HEK293 (cell line): ENCODE results near the gene IGFLR1.

ENCODE experiments used
- KLF7 ChIP-seq: fragments of 450-650 bp; formaldehyde crosslinking; IDR thresholded peaks from 2 replicates; pipeline ENCODE4 v1.5.1; 2016; ENCODE audit warnings: missing biosample characterization, missing genetic modification characterization, borderline replicate concordance
- OVOL3 ChIP-seq: fragments of 450-650 bp; formaldehyde crosslinking; IDR thresholded peaks from 2 replicates; pipeline ENCODE4 v1.5.1; 2016; ENCODE audit warnings: missing biosample characterization, missing genetic modification characterization
- SP7 ChIP-seq: fragments of 450-650 bp; formaldehyde crosslinking; IDR thresholded peaks from 2 replicates; pipeline ENCODE4 v1.5.1; 2016; ENCODE audit warnings: missing biosample characterization, missing genetic modification characterization
- TCF7L2 ChIP-seq: IDR thresholded peaks from 2 replicates; pipeline ENCODE4 v1.6.1; 2011; ENCODE audit warnings: low read depth, mild to moderate bottlenecking, inconsistent platforms, low read length, moderate library complexity, borderline replicate concordance
- ZBTB48 ChIP-seq: fragments of 450-650 bp; formaldehyde crosslinking; IDR thresholded peaks from 2 replicates; pipeline ENCODE4 v1.5.1; 2016; ENCODE audit warnings: missing biosample characterization, missing genetic modification characterization
- ZNF10 ChIP-seq: fragments of 450-650 bp; formaldehyde crosslinking; IDR thresholded peaks from 2 replicates; pipeline ENCODE4 v1.5.1; 2017; ENCODE audit warnings: missing biosample characterization, missing genetic modification characterization
- ZNF157 ChIP-seq: fragments of 450-650 bp; formaldehyde crosslinking; IDR thresholded peaks from 2 replicates; pipeline ENCODE4 v1.5.1; 2016; ENCODE audit warnings: missing biosample characterization, missing genetic modification characterization
- ZNF24 ChIP-seq: fragments of 450-650 bp; formaldehyde crosslinking; IDR thresholded peaks from 2 replicates; pipeline ENCODE4 v1.5.1; 2016; ENCODE audit warnings: missing biosample characterization, missing genetic modification characterization
- ZNF350 ChIP-seq: fragments of 450-650 bp; formaldehyde crosslinking; IDR thresholded peaks from 2 replicates; pipeline ENCODE4 v1.5.0; 2017; ENCODE audit warnings: missing biosample characterization, mild to moderate bottlenecking, missing genetic modification characterization
- ZNF514 ChIP-seq: fragments of 450-650 bp; formaldehyde crosslinking; IDR thresholded peaks from 2 replicates; pipeline ENCODE4 v1.5.1; 2016; ENCODE audit warnings: missing biosample characterization, missing genetic modification characterization
- ZNF623 ChIP-seq: fragments of 450-650 bp; formaldehyde crosslinking; IDR thresholded peaks from 2 replicates; pipeline ENCODE4 v1.5.1; 2016; ENCODE audit warnings: missing biosample characterization, missing genetic modification characterization
- ZNF660 ChIP-seq: fragments of 450-650 bp; IDR thresholded peaks from 2 replicates; pipeline ENCODE4 v1.5.1; 2018; ENCODE audit warnings: missing biosample characterization, mild to moderate bottlenecking, missing genetic modification characterization
- ZNF768 ChIP-seq: fragments of 450-650 bp; formaldehyde crosslinking; IDR thresholded peaks from 2 replicates; pipeline ENCODE4 v1.5.1; 2018; ENCODE audit warnings: missing biosample characterization, mild to moderate bottlenecking, missing genetic modification characterization
- TF ChIP-seq, protein P1 (sequence below): fragments of 450-650 bp; formaldehyde crosslinking; IDR thresholded peaks from 2 replicates; pipeline ENCODE4 v1.5.1; 2016; ENCODE audit warnings: missing biosample characterization, missing genetic modification characterization
- TF ChIP-seq, protein P2 (sequence below): fragments of 450-650 bp; formaldehyde crosslinking; IDR thresholded peaks from 2 replicates; pipeline ENCODE4 v1.5.1; 2016; ENCODE audit warnings: missing biosample characterization, missing genetic modification characterization
- TF ChIP-seq, protein P3 (sequence below): fragments of 450-650 bp; formaldehyde crosslinking; IDR thresholded peaks from 2 replicates; pipeline ENCODE4 v1.5.1; 2017; ENCODE audit warnings: missing biosample characterization, missing genetic modification characterization
- TF ChIP-seq, protein P4 (sequence below): fragments of 450-650 bp; formaldehyde crosslinking; optimal IDR thresholded peaks from 2 replicates; pipeline ENCODE3; 2016; ENCODE audit warnings: missing biosample characterization, mild to moderate bottlenecking, missing genetic modification characterization
- TF ChIP-seq, protein P5 (sequence below): fragments of 450-650 bp; formaldehyde crosslinking; IDR thresholded peaks from 2 replicates; pipeline ENCODE4 v1.5.1; 2017; ENCODE audit warnings: missing biosample characterization, missing genetic modification characterization
- TF ChIP-seq, protein P6 (sequence below): fragments of 450-650 bp; formaldehyde crosslinking; IDR thresholded peaks from 2 replicates; pipeline ENCODE4 v1.5.1; 2016; ENCODE audit warnings: missing biosample characterization, missing genetic modification characterization
- TF ChIP-seq, protein P7 (sequence below): fragments of 450-650 bp; formaldehyde crosslinking; IDR thresholded peaks from 2 replicates; pipeline ENCODE4; 2016; ENCODE audit warnings: missing biosample characterization, missing genetic modification characterization
- TF ChIP-seq, protein P8 (sequence below): fragments of 450-650 bp; formaldehyde crosslinking; IDR thresholded peaks from 2 replicates; pipeline ENCODE4 v1.5.1; 2017; ENCODE audit warnings: missing biosample characterization, missing genetic modification characterization
- TF ChIP-seq, protein P9 (sequence below): fragments of 450-650 bp; formaldehyde crosslinking; IDR thresholded peaks from 2 replicates; pipeline ENCODE4 v1.5.1; 2017; ENCODE audit warnings: missing biosample characterization, mild to moderate bottlenecking, missing genetic modification characterization, moderate library complexity

IGFLR1 gene

DNA sequence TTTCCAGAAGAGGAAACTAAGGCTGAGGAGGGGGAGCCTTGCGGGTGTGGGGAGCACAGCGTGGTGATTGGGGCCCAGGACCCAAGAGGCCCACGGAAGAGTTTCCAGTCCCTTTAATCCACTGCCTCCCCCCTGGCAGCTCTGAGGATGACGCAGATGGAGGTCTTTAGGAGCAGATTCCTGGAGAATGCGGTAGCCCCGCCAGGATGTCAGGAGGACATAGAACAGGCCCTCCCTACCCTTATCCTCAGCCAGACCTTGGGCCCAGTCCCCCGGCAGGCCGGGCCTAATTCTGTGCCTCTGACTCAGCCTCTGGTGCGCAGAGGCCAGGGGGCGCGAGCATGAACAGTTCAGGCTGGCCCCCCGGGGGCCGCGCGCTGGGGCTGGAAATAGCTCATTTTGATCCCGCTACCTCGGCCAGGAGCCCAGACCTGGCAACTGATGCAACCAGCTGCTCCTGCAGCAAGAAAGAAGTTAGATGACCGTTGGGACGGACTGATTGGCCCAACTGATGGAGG lies 15.0 kb upstream of the IGFLR1 start (continued):
- TF ChIP-seq, protein P1, sequence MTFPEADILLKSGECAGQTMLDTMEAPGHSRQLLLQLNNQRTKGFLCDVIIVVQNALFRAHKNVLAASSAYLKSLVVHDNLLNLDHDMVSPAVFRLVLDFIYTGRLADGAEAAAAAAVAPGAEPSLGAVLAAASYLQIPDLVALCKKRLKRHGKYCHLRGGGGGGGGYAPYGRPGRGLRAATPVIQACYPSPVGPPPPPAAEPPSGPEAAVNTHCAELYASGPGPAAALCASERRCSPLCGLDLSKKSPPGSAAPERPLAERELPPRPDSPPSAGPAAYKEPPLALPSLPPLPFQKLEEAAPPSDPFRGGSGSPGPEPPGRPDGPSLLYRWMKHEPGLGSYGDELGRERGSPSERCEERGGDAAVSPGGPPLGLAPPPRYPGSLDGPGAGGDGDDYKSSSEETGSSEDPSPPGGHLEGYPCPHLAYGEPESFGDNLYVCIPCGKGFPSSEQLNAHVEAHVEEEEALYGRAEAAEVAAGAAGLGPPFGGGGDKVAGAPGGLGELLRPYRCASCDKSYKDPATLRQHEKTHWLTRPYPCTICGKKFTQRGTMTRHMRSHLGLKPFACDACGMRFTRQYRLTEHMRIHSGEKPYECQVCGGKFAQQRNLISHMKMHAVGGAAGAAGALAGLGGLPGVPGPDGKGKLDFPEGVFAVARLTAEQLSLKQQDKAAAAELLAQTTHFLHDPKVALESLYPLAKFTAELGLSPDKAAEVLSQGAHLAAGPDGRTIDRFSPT (tag by site-specific recombination) = peak; percentile 40; the same call in 1 of the 2 replicates
- TF ChIP-seq, protein P2, sequence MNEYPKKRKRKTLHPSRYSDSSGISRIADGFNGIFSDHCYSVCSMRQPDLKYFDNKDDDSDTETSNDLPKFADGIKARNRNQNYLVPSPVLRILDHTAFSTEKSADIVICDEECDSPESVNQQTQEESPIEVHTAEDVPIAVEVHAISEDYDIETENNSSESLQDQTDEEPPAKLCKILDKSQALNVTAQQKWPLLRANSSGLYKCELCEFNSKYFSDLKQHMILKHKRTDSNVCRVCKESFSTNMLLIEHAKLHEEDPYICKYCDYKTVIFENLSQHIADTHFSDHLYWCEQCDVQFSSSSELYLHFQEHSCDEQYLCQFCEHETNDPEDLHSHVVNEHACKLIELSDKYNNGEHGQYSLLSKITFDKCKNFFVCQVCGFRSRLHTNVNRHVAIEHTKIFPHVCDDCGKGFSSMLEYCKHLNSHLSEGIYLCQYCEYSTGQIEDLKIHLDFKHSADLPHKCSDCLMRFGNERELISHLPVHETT = no peak
- TF ChIP-seq ZNF350 (tag by site-specific recombination) (no peak), ZNF514 (no peak), ZNF10 (tag by site-specific recombination) (peak; percentile 65; the same call in 1 of the 2 replicates), ZNF157 (tag by site-specific recombination) (no peak), SP7 (tag by site-specific recombination) (peak; percentile 72), ZNF24 (tag by site-specific recombination) (peak; percentile 56; the same call in 1 of the 2 replicates), ZBTB48 (tag by site-specific recombination) (peak; percentile 86), KLF7 (tag by site-specific recombination) (peak; percentile 48; the same call in 1 of the 2 replicates), ZNF768 (tag by site-specific recombination) (no peak), OVOL3 (tag by site-specific recombination) (peak; percentile 65; the same call in 1 of the 2 replicates), TCF7L2 (no peak), ZNF623 (0 out of 2 replicates have a peak, but pooled peaks have one; percentile 28), ZNF660 (tag by site-specific recombination) (peak; percentile 100)
- TF ChIP-seq, protein P3, sequence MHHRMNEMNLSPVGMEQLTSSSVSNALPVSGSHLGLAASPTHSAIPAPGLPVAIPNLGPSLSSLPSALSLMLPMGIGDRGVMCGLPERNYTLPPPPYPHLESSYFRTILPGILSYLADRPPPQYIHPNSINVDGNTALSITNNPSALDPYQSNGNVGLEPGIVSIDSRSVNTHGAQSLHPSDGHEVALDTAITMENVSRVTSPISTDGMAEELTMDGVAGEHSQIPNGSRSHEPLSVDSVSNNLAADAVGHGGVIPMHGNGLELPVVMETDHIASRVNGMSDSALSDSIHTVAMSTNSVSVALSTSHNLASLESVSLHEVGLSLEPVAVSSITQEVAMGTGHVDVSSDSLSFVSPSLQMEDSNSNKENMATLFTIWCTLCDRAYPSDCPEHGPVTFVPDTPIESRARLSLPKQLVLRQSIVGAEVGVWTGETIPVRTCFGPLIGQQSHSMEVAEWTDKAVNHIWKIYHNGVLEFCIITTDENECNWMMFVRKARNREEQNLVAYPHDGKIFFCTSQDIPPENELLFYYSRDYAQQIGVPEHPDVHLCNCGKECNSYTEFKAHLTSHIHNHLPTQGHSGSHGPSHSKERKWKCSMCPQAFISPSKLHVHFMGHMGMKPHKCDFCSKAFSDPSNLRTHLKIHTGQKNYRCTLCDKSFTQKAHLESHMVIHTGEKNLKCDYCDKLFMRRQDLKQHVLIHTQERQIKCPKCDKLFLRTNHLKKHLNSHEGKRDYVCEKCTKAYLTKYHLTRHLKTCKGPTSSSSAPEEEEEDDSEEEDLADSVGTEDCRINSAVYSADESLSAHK (tag by site-specific recombination) = peak; percentile 48; the same call in 1 of the 2 replicates
- TF ChIP-seq, protein P4, sequence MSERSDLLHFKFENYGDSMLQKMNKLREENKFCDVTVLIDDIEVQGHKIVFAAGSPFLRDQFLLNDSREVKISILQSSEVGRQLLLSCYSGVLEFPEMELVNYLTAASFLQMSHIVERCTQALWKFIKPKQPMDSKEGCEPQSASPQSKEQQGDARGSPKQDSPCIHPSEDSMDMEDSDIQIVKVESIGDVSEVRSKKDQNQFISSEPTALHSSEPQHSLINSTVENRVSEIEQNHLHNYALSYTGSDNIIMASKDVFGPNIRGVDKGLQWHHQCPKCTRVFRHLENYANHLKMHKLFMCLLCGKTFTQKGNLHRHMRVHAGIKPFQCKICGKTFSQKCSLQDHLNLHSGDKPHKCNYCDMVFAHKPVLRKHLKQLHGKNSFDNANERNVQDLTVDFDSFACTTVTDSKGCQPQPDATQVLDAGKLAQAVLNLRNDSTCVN (tag by site-specific recombination) = peak; percentile 81
- TF ChIP-seq, protein P5, sequence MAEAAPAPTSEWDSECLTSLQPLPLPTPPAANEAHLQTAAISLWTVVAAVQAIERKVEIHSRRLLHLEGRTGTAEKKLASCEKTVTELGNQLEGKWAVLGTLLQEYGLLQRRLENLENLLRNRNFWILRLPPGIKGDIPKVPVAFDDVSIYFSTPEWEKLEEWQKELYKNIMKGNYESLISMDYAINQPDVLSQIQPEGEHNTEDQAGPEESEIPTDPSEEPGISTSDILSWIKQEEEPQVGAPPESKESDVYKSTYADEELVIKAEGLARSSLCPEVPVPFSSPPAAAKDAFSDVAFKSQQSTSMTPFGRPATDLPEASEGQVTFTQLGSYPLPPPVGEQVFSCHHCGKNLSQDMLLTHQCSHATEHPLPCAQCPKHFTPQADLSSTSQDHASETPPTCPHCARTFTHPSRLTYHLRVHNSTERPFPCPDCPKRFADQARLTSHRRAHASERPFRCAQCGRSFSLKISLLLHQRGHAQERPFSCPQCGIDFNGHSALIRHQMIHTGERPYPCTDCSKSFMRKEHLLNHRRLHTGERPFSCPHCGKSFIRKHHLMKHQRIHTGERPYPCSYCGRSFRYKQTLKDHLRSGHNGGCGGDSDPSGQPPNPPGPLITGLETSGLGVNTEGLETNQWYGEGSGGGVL (tag by site-specific recombination) = peak; percentile 90
- TF ChIP-seq, protein P6, sequence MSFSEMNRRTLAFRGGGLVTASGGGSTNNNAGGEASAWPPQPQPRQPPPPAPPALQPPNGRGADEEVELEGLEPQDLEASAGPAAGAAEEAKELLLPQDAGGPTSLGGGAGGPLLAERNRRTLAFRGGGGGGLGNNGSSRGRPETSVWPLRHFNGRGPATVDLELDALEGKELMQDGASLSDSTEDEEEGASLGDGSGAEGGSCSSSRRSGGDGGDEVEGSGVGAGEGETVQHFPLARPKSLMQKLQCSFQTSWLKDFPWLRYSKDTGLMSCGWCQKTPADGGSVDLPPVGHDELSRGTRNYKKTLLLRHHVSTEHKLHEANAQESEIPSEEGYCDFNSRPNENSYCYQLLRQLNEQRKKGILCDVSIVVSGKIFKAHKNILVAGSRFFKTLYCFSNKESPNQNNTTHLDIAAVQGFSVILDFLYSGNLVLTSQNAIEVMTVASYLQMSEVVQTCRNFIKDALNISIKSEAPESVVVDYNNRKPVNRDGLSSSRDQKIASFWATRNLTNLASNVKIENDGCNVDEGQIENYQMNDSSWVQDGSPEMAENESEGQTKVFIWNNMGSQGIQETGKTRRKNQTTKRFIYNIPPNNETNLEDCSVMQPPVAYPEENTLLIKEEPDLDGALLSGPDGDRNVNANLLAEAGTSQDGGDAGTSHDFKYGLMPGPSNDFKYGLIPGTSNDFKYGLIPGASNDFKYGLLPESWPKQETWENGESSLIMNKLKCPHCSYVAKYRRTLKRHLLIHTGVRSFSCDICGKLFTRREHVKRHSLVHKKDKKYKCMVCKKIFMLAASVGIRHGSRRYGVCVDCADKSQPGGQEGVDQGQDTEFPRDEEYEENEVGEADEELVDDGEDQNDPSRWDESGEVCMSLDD (tag by site-specific recombination) = peak; percentile 82
- TF ChIP-seq, protein P7, sequence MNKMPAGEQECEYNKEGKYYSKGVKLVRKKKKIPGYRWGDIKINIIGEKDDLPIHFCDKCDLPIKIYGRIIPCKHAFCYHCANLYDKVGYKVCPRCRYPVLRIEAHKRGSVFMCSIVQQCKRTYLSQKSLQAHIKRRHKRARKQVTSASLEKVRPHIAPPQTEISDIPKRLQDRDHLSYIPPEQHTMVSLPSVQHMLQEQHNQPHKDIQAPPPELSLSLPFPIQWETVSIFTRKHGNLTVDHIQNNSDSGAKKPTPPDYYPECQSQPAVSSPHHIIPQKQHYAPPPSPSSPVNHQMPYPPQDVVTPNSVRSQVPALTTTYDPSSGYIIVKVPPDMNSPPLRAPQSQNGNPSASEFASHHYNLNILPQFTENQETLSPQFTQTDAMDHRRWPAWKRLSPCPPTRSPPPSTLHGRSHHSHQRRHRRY (tag by site-specific recombination) = 0 out of 2 replicates have a peak, but pooled peaks have one; percentile 15
- TF ChIP-seq, protein P8, sequence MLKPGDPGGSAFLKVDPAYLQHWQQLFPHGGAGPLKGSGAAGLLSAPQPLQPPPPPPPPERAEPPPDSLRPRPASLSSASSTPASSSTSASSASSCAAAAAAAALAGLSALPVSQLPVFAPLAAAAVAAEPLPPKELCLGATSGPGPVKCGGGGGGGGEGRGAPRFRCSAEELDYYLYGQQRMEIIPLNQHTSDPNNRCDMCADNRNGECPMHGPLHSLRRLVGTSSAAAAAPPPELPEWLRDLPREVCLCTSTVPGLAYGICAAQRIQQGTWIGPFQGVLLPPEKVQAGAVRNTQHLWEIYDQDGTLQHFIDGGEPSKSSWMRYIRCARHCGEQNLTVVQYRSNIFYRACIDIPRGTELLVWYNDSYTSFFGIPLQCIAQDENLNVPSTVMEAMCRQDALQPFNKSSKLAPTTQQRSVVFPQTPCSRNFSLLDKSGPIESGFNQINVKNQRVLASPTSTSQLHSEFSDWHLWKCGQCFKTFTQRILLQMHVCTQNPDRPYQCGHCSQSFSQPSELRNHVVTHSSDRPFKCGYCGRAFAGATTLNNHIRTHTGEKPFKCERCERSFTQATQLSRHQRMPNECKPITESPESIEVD (tag by site-specific recombination) = no peak
- TF ChIP-seq, protein P9, sequence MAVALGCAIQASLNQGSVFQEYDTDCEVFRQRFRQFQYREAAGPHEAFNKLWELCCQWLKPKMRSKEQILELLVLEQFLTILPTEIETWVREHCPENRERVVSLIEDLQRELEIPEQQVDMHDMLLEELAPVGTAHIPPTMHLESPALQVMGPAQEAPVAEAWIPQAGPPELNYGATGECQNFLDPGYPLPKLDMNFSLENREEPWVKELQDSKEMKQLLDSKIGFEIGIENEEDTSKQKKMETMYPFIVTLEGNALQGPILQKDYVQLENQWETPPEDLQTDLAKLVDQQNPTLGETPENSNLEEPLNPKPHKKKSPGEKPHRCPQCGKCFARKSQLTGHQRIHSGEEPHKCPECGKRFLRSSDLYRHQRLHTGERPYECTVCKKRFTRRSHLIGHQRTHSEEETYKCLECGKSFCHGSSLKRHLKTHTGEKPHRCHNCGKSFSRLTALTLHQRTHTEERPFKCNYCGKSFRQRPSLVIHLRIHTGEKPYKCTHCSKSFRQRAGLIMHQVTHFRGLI = 0 out of 2 replicates have a peak, but pooled peaks have one; percentile 49
